Muscle layer of duodenum (tissue), 2 donors: ENCODE data around the gene GRIK4.
A peak's percentile ranks its signal among the peaks of the same experiment; 100 is the strongest.

Experiments used
- H3K27ac ChIP-seq: one replicate; pipeline ENCODE4 v1.7.0; 2013; ENCODE audit warnings: mild to moderate bottlenecking, low read length
- H3K27me3 ChIP-seq: one replicate; pipeline ENCODE4 v1.7.0; 2013; ENCODE audit warnings: low read depth, mild to moderate bottlenecking, control low read depth, low read length
- H3K36me3 ChIP-seq, 2 donors: one replicate each; pipeline ENCODE4 v1.7.0; 2013; ENCODE audit warnings: low read length in 2 of 2, control low read depth in 1 of 2, mild to moderate bottlenecking in 1 of 2; ENCODE audit not compliant: insufficient read depth in 2 of 2, control insufficient read depth in 1 of 2
- H3K4me1 ChIP-seq, 2 donors: one replicate each; pipeline ENCODE4 v1.7.0; 2013; ENCODE audit warnings: low read length in 2 of 2, mild to moderate bottlenecking in 2 of 2, control low read depth in 1 of 2, moderate library complexity in 1 of 2; ENCODE audit not compliant: insufficient read depth in 2 of 2, control insufficient read depth in 1 of 2
- H3K4me3 ChIP-seq, 2 donors: one replicate each; pipeline ENCODE4 v1.7.0; 2013; ENCODE audit warnings: low read length in 2 of 2, low read depth in 1 of 2, mild to moderate bottlenecking in 1 of 2
- H3K9me3 ChIP-seq, 2 donors: one replicate each; pipeline ENCODE4 v1.7.0; 2013; ENCODE audit warnings: low read length in 2 of 2, control low read depth in 1 of 2, mild to moderate bottlenecking in 1 of 2; ENCODE audit not compliant: control insufficient read depth in 1 of 2
- donor health status: healthy.

The GRIK4 gene

GRCh38 chr11:120635136-120635810 lies 123.7 kb downstream of the GRIK4 start:
- Histone ChIP-seq H3K4me3 (no peak overlapping the region), H3K27me3 (no peaks in the 10 kb centered on the region), H3K36me3 (no peaks in the 10 kb centered on the region), H3K4me1 (no peaks in the 10 kb centered on the region), H3K27ac (no peak overlapping the region), H3K9me3 (no peaks in the 10 kb centered on the region)

- Histone ChIP-seq H3K27me3 (no peaks in the 10 kb centered on the region), H3K27ac (no peak overlapping the region), H3K4me1 (no peaks in the 10 kb centered on the region)
Measured at GRCh38 chr11:120637131-120637530, 125.6 kb downstream of the GRIK4 start.

GRCh38 chr11:120642196-120642894 lies 130.8 kb downstream of the GRIK4 start:
- no peak overlapping the region for H3K27ac ChIP-seq
- no peaks in the 10 kb centered on the region for H3K4me1 ChIP-seq
- H3K36me3 ChIP-seq: no peaks in the 10 kb centered on the region
- H3K27me3 ChIP-seq: no peaks in the 10 kb centered on the region
- no peaks in the 10 kb centered on the region for H3K9me3 ChIP-seq
- no peak overlapping the region for H3K4me3 ChIP-seq

More at GRCh38 chr11:120637131-120637530, 125.6 kb downstream of the GRIK4 start:
- H3K4me3 ChIP-seq: no peak overlapping the region
- H3K36me3 ChIP-seq: no peaks in the 10 kb centered on the region
- no peaks in the 10 kb centered on the region for H3K9me3 ChIP-seq

GRCh38 chr11:120643284-120643683 lies 131.7 kb downstream of the GRIK4 start:
- no peaks in the 10 kb centered on the region for H3K4me1 ChIP-seq
- H3K4me3 ChIP-seq: no peak overlapping the region
- H3K9me3 ChIP-seq: no peaks in the 10 kb centered on the region
- no peaks in the 10 kb centered on the region for H3K36me3 ChIP-seq
- no peaks in the 10 kb centered on the region for H3K27me3 ChIP-seq
- no peak overlapping the region for H3K27ac ChIP-seq

GRCh38 chr11:120645639-120646038 lies 134.1 kb downstream of the GRIK4 start:
- Histone ChIP-seq H3K4me1 (no peaks in the 10 kb centered on the region), H3K36me3 (no peaks in the 10 kb centered on the region), H3K9me3 (no peaks in the 10 kb centered on the region), H3K27me3 (no peaks in the 10 kb centered on the region), H3K27ac (no peak overlapping the region), H3K4me3 (peak overlapping the region in 1 of 2 donors; percentile 28)

- H3K36me3 ChIP-seq: no peaks in the 10 kb centered on the region
- H3K4me1 ChIP-seq: no peaks in the 10 kb centered on the region
- no peak overlapping the region for H3K4me3 ChIP-seq
- no peaks in the 10 kb centered on the region for H3K27me3 ChIP-seq
- no peaks in the 10 kb centered on the region for H3K9me3 ChIP-seq
- no peak overlapping the region for H3K27ac ChIP-seq
Measured at GRCh38 chr11:120646206-120646605, 134.7 kb downstream of the GRIK4 start.

- H3K4me1 ChIP-seq: no peaks in the 10 kb centered on the region
- H3K4me3 ChIP-seq: no peak overlapping the region
- no peaks in the 10 kb centered on the region for H3K27me3 ChIP-seq
- H3K9me3 ChIP-seq: no peaks in the 10 kb centered on the region
- no peak overlapping the region for H3K27ac ChIP-seq
- H3K36me3 ChIP-seq: no peaks in the 10 kb centered on the region
Measured at GRCh38 chr11:120647681-120648080, 136.1 kb downstream of the GRIK4 start.

- H3K4me3 ChIP-seq: no peak overlapping the region
- no peaks in the 10 kb centered on the region for H3K27me3 ChIP-seq
- no peaks in the 10 kb centered on the region for H3K4me1 ChIP-seq
- H3K9me3 ChIP-seq: no peaks in the 10 kb centered on the region
- no peaks in the 10 kb centered on the region for H3K36me3 ChIP-seq
- no peak overlapping the region for H3K27ac ChIP-seq
Measured at GRCh38 chr11:120648771-120649170, 137.2 kb downstream of the GRIK4 start.

- Histone ChIP-seq H3K36me3 (no peaks in the 10 kb centered on the region), H3K9me3 (no peaks in the 10 kb centered on the region), H3K4me1 (no peaks in the 10 kb centered on the region), H3K27me3 (no peaks in the 10 kb centered on the region), H3K4me3 (no peak overlapping the region), H3K27ac (no peak overlapping the region)
Measured at GRCh38 chr11:120649316-120649715, 137.8 kb downstream of the GRIK4 start.

GRCh38 chr11:120651396-120651795 lies 139.8 kb downstream of the GRIK4 start:
- H3K27ac ChIP-seq: no peak overlapping the region
- H3K4me3 ChIP-seq: no peak overlapping the region
- H3K4me1 ChIP-seq: no peaks in the 10 kb centered on the region
- no peaks in the 10 kb centered on the region for H3K36me3 ChIP-seq
- no peaks in the 10 kb centered on the region for H3K27me3 ChIP-seq
- no peaks in the 10 kb centered on the region for H3K9me3 ChIP-seq

- no peak overlapping the region for H3K27ac ChIP-seq
- H3K9me3 ChIP-seq: no peaks in the 10 kb centered on the region
- H3K4me1 ChIP-seq: no peaks in the 10 kb centered on the region
- H3K4me3 ChIP-seq: no peak overlapping the region
- H3K27me3 ChIP-seq: no peaks in the 10 kb centered on the region
- no peaks in the 10 kb centered on the region for H3K36me3 ChIP-seq
Measured at GRCh38 chr11:120651836-120652235, 140.3 kb downstream of the GRIK4 start.
